Body of pancreas (tissue), 4 donors: ENCODE results near the gene UBL4A.
A peak's percentile ranks its signal among the peaks of the same experiment; 100 is the strongest.

Experiments used
- POLR2A ChIP-seq, 3 donors: fragments of 450-650 bp; IDR thresholded peaks; one replicate each; pipeline ENCODE4 v1.6.1; 2016; ENCODE audit warnings: antibody characterized with exemption in 3 of 3, mild to moderate bottlenecking in 2 of 3
- TF ChIP-seq, protein P1 (sequence below), 7 experiments: fragments of 450-650 bp in 4 of 7; fragments of 200-600 bp in 3 of 7; sonication (generic) in 3 of 7; IDR thresholded peaks; one replicate each; pipeline ENCODE4 v1.5.1; 2016 to 2019; ENCODE audit warnings: antibody characterized with exemption in 7 of 7

DNA sequence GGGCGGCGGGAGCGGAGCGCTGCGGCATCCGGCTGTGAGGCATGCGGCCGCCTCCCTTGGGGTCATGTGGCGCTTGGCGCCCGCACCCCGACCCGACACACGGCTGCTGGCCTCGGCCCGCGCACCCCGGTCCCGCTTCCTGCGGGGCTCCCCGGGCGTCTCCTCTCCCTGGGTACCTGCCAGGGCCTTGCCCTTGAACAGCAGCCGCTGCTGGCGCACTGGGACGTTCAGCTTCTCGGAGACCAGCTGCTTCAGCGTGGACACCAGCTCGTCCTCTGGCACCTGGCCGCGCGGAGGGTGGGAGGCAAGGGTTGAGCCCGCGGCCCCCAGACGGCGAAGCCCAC, 391 bp downstream of the UBL4A start:
- TF ChIP-seq, protein P1, sequence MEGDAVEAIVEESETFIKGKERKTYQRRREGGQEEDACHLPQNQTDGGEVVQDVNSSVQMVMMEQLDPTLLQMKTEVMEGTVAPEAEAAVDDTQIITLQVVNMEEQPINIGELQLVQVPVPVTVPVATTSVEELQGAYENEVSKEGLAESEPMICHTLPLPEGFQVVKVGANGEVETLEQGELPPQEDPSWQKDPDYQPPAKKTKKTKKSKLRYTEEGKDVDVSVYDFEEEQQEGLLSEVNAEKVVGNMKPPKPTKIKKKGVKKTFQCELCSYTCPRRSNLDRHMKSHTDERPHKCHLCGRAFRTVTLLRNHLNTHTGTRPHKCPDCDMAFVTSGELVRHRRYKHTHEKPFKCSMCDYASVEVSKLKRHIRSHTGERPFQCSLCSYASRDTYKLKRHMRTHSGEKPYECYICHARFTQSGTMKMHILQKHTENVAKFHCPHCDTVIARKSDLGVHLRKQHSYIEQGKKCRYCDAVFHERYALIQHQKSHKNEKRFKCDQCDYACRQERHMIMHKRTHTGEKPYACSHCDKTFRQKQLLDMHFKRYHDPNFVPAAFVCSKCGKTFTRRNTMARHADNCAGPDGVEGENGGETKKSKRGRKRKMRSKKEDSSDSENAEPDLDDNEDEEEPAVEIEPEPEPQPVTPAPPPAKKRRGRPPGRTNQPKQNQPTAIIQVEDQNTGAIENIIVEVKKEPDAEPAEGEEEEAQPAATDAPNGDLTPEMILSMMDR (IDR thresholded peaks at IDR 0.05), result no peak
- TF ChIP-seq POLR2A (IDR thresholded peaks at IDR 0.05), result peak in 2 of 3 donors; percentile 11 to 18
